HG03103 (cell line): ENCODE data around the gene TNFRSF14.
A peak's percentile ranks its signal among the peaks of the same experiment; 100 is the strongest.
"Not testable (repeated sequence)": the region's sequence is repeated elsewhere in the genome, so short reads cannot be mapped to it uniquely, and the experiment has no call there.

Experiments
- ATAC-seq: cut with Tn5 transposase; IDR thresholded peaks from one replicate; pipeline ENCODE4 v1.9.1; 2021; ENCODE audit warnings: low read depth; ENCODE audit not compliant: unreplicated experiment

TNFRSF14 gene

GRCh38 chr1:2566101-2567045, 10.2 kb downstream of the TNFRSF14 start:
- no peak for ATAC-seq

- ATAC-seq: no peak
Measured at GRCh38 chr1:2567083-2567679, 11.0 kb downstream of the TNFRSF14 start.

GRCh38 chr1:2568187-2568816, 12.1 kb downstream of the TNFRSF14 start:
- ATAC-seq: not testable (repeated sequence)

GRCh38 chr1:2569060-2569459, 12.9 kb downstream of the TNFRSF14 start:
- no peak for ATAC-seq

- ATAC-seq: not testable (repeated sequence)
Measured at GRCh38 chr1:2569703-2570102, 13.5 kb downstream of the TNFRSF14 start.

- no peak for ATAC-seq
Measured at GRCh38 chr1:2570332-2570731, 14.2 kb downstream of the TNFRSF14 start.

GRCh38 chr1:2571348-2571747, 15.2 kb downstream of the TNFRSF14 start:
- ATAC-seq: no peak

- no peak for ATAC-seq
Measured at GRCh38 chr1:2573250-2573920, 17.2 kb downstream of the TNFRSF14 start.

GRCh38 chr1:2574350-2574749, 18.2 kb downstream of the TNFRSF14 start:
- no peak for ATAC-seq

GRCh38 chr1:2575801-2576663, 19.9 kb downstream of the TNFRSF14 start:
- no peak for ATAC-seq

- peak; percentile 24 for ATAC-seq
Measured at GRCh38 chr1:2577565-2578075, 21.4 kb downstream of the TNFRSF14 start.

- no peak for ATAC-seq
Measured at GRCh38 chr1:2578758-2579118, 22.6 kb downstream of the TNFRSF14 start.

GRCh38 chr1:2580691-2581090, 24.5 kb downstream of the TNFRSF14 start:
- ATAC-seq: no peak

- no peak for ATAC-seq
Measured at GRCh38 chr1:2582391-2582790, 26.2 kb downstream of the TNFRSF14 start.

- no peak for ATAC-seq
Measured at GRCh38 chr1:2583331-2583791, 27.2 kb downstream of the TNFRSF14 start.

- ATAC-seq: no peak
Measured at GRCh38 chr1:2583871-2584351, 27.7 kb downstream of the TNFRSF14 start.

- no peak for ATAC-seq
Measured at GRCh38 chr1:2584686-2585317, 28.6 kb downstream of the TNFRSF14 start.

GRCh38 chr1:2585318-2586092, 29.3 kb downstream of the TNFRSF14 start:
- peak; percentile 27 for ATAC-seq
